ENCODE measurements around the gene PTPN6.

PTPN6 gene

GRCh38 chr12:6957741-6958608 lies 6.8 kb downstream of the PTPN6 start:
- H2BK15ac ChIP-seq (ENCODE audit: low read depth, poor library complexity, severe bottlenecking), result no peak overlapping the region
- H3K4me2 ChIP-seq (ENCODE audit: low read length, poor library complexity, severe bottlenecking), result no peak overlapping the region
- H4K8ac ChIP-seq (ENCODE audit: low read length), result no peak overlapping the region
- H3K18ac ChIP-seq (ENCODE audit: low read depth in 1 of 2, low read length in 2 of 2), result no peak overlapping the region
- H4K91ac ChIP-seq (ENCODE audit: low read length), result no peak overlapping the region
- no peak overlapping the region for H3K14ac ChIP-seq (ENCODE audit: low read length in 2 of 2)
- H3K23ac ChIP-seq (ENCODE audit: low read length in 2 of 2), result no peak overlapping the region
- H3K9me3 ChIP-seq (ENCODE audit: control insufficient read depth, low read length), result no peaks in the 10 kb centered on the region
- no peak overlapping the region for H3K4me3 ChIP-seq (ENCODE audit: insufficient read depth in 1 of 2, low read depth in 1 of 2, low read length in 2 of 2)
- H3K27me3 ChIP-seq (ENCODE audit: control insufficient read depth in 1 of 2, insufficient read depth in 1 of 2, low read length in 2 of 2), result peaks cover 0 to 12% of the 10 kb centered on the region in 2 experiments
- DNase-seq, result no peak
- H2BK5ac ChIP-seq (ENCODE audit: low read depth, low read length, poor library complexity, severe bottlenecking), result no peak overlapping the region
- H3K27ac ChIP-seq (ENCODE audit: low read length, poor library complexity, severe bottlenecking), result no peak overlapping the region
- H3K4me1 ChIP-seq (ENCODE audit: control insufficient read depth, insufficient read depth, low read depth, low read length), result peaks cover 16% of the 10 kb centered on the region
- H3K9ac ChIP-seq (ENCODE audit: low read length), result no peak overlapping the region
- no peak overlapping the region for H2AFZ ChIP-seq (ENCODE audit: low read depth, low read length)
- H2BK120ac ChIP-seq (ENCODE audit: low read depth, low read length), result no peak overlapping the region
- no peak overlapping the region for H2AK5ac ChIP-seq (ENCODE audit: low read length, severe bottlenecking)
- H3K36me3 ChIP-seq (ENCODE audit: control insufficient read depth in 1 of 2, insufficient read depth in 2 of 2, low read depth in 1 of 2, low read length in 2 of 2), result peaks cover 0 to 37% of the 10 kb centered on the region in 2 experiments
- 92% methylated on average over 25 of the region's 28 CpGs for WGBS
- no peak overlapping the region for H2BK12ac ChIP-seq (ENCODE audit: low read length in 2 of 2)
- no peak overlapping the region for H3K4ac ChIP-seq (ENCODE audit: low read depth in 1 of 2, low read length in 2 of 2)
- no peaks in the 10 kb centered on the region for H3K79me1 ChIP-seq (replicated peaks; ENCODE audit: low read length, poor library complexity, severe bottlenecking)

- H3K14ac ChIP-seq (ENCODE audit: low read length in 2 of 2), result no peak overlapping the region
- no peak overlapping the region for H4K8ac ChIP-seq (ENCODE audit: low read length)
- peaks cover 16% of the 10 kb centered on the region for H3K4me1 ChIP-seq (ENCODE audit: control insufficient read depth, insufficient read depth, low read depth, low read length)
- peaks cover 0 to 37% of the 10 kb centered on the region in 2 experiments for H3K36me3 ChIP-seq (ENCODE audit: control insufficient read depth in 1 of 2, insufficient read depth in 2 of 2, low read depth in 1 of 2, low read length in 2 of 2)
- no peak overlapping the region for H3K4ac ChIP-seq (ENCODE audit: low read depth in 1 of 2, low read length in 2 of 2)
- H3K23ac ChIP-seq (ENCODE audit: low read length in 2 of 2), result no peak overlapping the region
- WGBS, result 92% methylated on average over 10 of the region's 10 CpGs
- no peak overlapping the region for H3K18ac ChIP-seq (ENCODE audit: low read depth in 1 of 2, low read length in 2 of 2)
- peaks cover 0 to 12% of the 10 kb centered on the region in 2 experiments for H3K27me3 ChIP-seq (ENCODE audit: control insufficient read depth in 1 of 2, insufficient read depth in 1 of 2, low read length in 2 of 2)
- no peak overlapping the region for H3K4me3 ChIP-seq (ENCODE audit: insufficient read depth in 1 of 2, low read depth in 1 of 2, low read length in 2 of 2)
- H4K91ac ChIP-seq (ENCODE audit: low read length), result no peak overlapping the region
- no peak overlapping the region for H3K27ac ChIP-seq (ENCODE audit: low read length, poor library complexity, severe bottlenecking)
- no peaks in the 10 kb centered on the region for H3K79me1 ChIP-seq (replicated peaks; ENCODE audit: low read length, poor library complexity, severe bottlenecking)
- H3K9me3 ChIP-seq (ENCODE audit: control insufficient read depth, low read length), result no peaks in the 10 kb centered on the region
- H2BK5ac ChIP-seq (ENCODE audit: low read depth, low read length, poor library complexity, severe bottlenecking), result no peak overlapping the region
- no peak overlapping the region for H2BK120ac ChIP-seq (ENCODE audit: low read depth, low read length)
- H2AK5ac ChIP-seq (ENCODE audit: low read length, severe bottlenecking), result no peak overlapping the region
- no peak overlapping the region for H2AFZ ChIP-seq (ENCODE audit: low read depth, low read length)
- DNase-seq, result no peak
- H3K9ac ChIP-seq (ENCODE audit: low read length), result no peak overlapping the region
- no peak overlapping the region for H3K4me2 ChIP-seq (ENCODE audit: low read length, poor library complexity, severe bottlenecking)
- no peak overlapping the region for H2BK15ac ChIP-seq (ENCODE audit: low read depth, poor library complexity, severe bottlenecking)
- H2BK12ac ChIP-seq (ENCODE audit: low read length in 2 of 2), result no peak overlapping the region
Observed at GRCh38 chr12:6958609-6959057, 7.5 kb downstream of the PTPN6 start.

- H3K4me1 ChIP-seq (ENCODE audit: control insufficient read depth, insufficient read depth, low read depth, low read length), result peaks cover 16% of the 10 kb centered on the region
- H2BK12ac ChIP-seq (ENCODE audit: low read length in 2 of 2), result no peak overlapping the region
- H4K91ac ChIP-seq (ENCODE audit: low read length), result no peak overlapping the region
- no peak overlapping the region for H3K4ac ChIP-seq (ENCODE audit: low read depth in 1 of 2, low read length in 2 of 2)
- no peak overlapping the region for H2AFZ ChIP-seq (ENCODE audit: low read depth, low read length)
- H3K9me3 ChIP-seq (ENCODE audit: control insufficient read depth, low read length), result no peaks in the 10 kb centered on the region
- H3K27me3 ChIP-seq (ENCODE audit: control insufficient read depth in 1 of 2, insufficient read depth in 1 of 2, low read length in 2 of 2), result peaks cover 0 to 12% of the 10 kb centered on the region in 2 experiments
- H3K9ac ChIP-seq (ENCODE audit: low read length), result no peak overlapping the region
- H2AK5ac ChIP-seq (ENCODE audit: low read length, severe bottlenecking), result no peak overlapping the region
- H2BK15ac ChIP-seq (ENCODE audit: low read depth, poor library complexity, severe bottlenecking), result no peak overlapping the region
- no peak for DNase-seq
- H3K23ac ChIP-seq (ENCODE audit: low read length in 2 of 2), result no peak overlapping the region
- no peak overlapping the region for H3K4me2 ChIP-seq (ENCODE audit: low read length, poor library complexity, severe bottlenecking)
- WGBS, result 75% methylated on average over 15 of the region's 24 CpGs
- no peaks in the 10 kb centered on the region for H3K79me1 ChIP-seq (replicated peaks; ENCODE audit: low read length, poor library complexity, severe bottlenecking)
- H4K8ac ChIP-seq (ENCODE audit: low read length), result no peak overlapping the region
- no peak overlapping the region for H3K4me3 ChIP-seq (ENCODE audit: insufficient read depth in 1 of 2, low read depth in 1 of 2, low read length in 2 of 2)
- no peak overlapping the region for H2BK5ac ChIP-seq (ENCODE audit: low read depth, low read length, poor library complexity, severe bottlenecking)
- no peak overlapping the region for H2BK120ac ChIP-seq (ENCODE audit: low read depth, low read length)
- peaks cover 3 to 42% of the 10 kb centered on the region in 2 experiments for H3K36me3 ChIP-seq (ENCODE audit: control insufficient read depth in 1 of 2, insufficient read depth in 2 of 2, low read depth in 1 of 2, low read length in 2 of 2)
- H3K14ac ChIP-seq (ENCODE audit: low read length in 2 of 2), result no peak overlapping the region
- H3K18ac ChIP-seq (ENCODE audit: low read depth in 1 of 2, low read length in 2 of 2), result no peak overlapping the region
- no peak overlapping the region for H3K27ac ChIP-seq (ENCODE audit: low read length, poor library complexity, severe bottlenecking)
Observed at GRCh38 chr12:6959058-6959804, 8.1 kb downstream of the PTPN6 start.
